Endothelial cell of umbilical vein (primary cell): ENCODE data around the gene BAG1. TPM values are rescaled to one million over a fixed set of nuclear protein-coding genes. Genes with fewer than 3 reads are reported as not detected.

Experiments used
- Bru-seq: library from RNA; stranded (reverse); fragments of 400-500 nt; gene quantifications from one replicate; lab custom pipeline; 2021; lab: Mats Ljungman, UMichigan
- BruChase-seq, 2 experiments: library from RNA; stranded (reverse); fragments of 400-500 nt; gene quantifications; one replicate each; lab custom pipeline; 2021; lab: Mats Ljungman, UMichigan
- BruUV-seq: library from RNA; stranded (reverse); fragments of 400-500 nt; replicated peaks from 2 replicates; lab custom pipeline; 2021; lab: Mats Ljungman, UMichigan
- CTCF ChIA-PET: fragments of 300-600, 350-600 bp; sonication (Branson Sonifier 250); formaldehyde crosslinking; loops from one replicate; lab custom pipeline; 2021; ENCODE audit warnings: antibody characterized with exemption, inconsistent platforms; lab: Charles Lee
- POLR2A ChIA-PET: fragments of 300-600, 350-600 bp; sonication (Branson Sonifier 250); formaldehyde crosslinking; loops from one replicate; lab custom pipeline; 2021; ENCODE audit warnings: antibody characterized with exemption, inconsistent platforms; lab: Charles Lee
- DNase-seq: peaks from one replicate; pipeline ENCODE4 v3.0.0-alpha.2; 2011; ENCODE audit warnings: low read depth, low spot score
- FAIRE-seq: peaks from 2 replicates; lab custom pipeline; 2011; peaks lifted over from hg19 to GRCh38; lab: Jason Lieb, UNC
- H2AFZ ChIP-seq: 2 replicates; pipeline ENCODE4 v1.6.0; 2012; ENCODE audit warnings: low read depth, low read length, control low read depth, inconsistent platforms
- H3K27ac ChIP-seq: 2 replicates; pipeline ENCODE4 v1.5.1; 2011; ENCODE audit warnings: low read depth, mild to moderate bottlenecking, control low read depth, low read length, moderate library complexity; ENCODE audit not compliant: insufficient read depth
- H3K27me3 ChIP-seq, 2 experiments: 2 replicates each; pipeline versions ENCODE4 v1.6.0 to v1.6.1; 2011; ENCODE audit warnings: low read length in 2 of 2, mixed read lengths in 1 of 2; ENCODE audit not compliant: control insufficient read depth in 2 of 2, insufficient read depth in 2 of 2
- H3K36me3 ChIP-seq, 2 experiments: 2 replicates in 1 of 2; 3 replicates in 1 of 2; pipeline ENCODE4 v1.5.1; 2011; ENCODE audit warnings: low read length in 2 of 2, mild to moderate bottlenecking in 1 of 2, moderate library complexity in 1 of 2; ENCODE audit not compliant: control insufficient read depth in 2 of 2, insufficient read depth in 2 of 2; ENCODE audit errors: extremely low read depth in 1 of 2
- H3K4me1 ChIP-seq: 3 replicates; pipeline ENCODE4 v1.5.1; 2011; ENCODE audit warnings: mild to moderate bottlenecking, low read length; ENCODE audit not compliant: control insufficient read depth, insufficient read depth; ENCODE audit errors: extremely low read depth
- H3K4me2 ChIP-seq: 2 replicates; pipeline ENCODE4 v1.6.1; 2011; ENCODE audit warnings: low read length, control low read depth, mixed read lengths; ENCODE audit not compliant: insufficient read depth
- H3K4me3 ChIP-seq, 3 experiments: fragments of 200-600 bp in 1 of 3; sonication (generic), shearing (Covaris generic) in 1 of 3; replicated peaks in 1 of 3; 2 replicates each; pipeline ENCODE4 v1.5.1; 2011 to 2016; ENCODE audit warnings: control low read depth in 3 of 3, low read length in 3 of 3, mild to moderate bottlenecking in 2 of 3, inconsistent platforms in 1 of 3, low read depth in 1 of 3, moderate library complexity in 1 of 3; ENCODE audit not compliant: insufficient read depth in 1 of 3
- H3K79me2 ChIP-seq: 2 replicates; pipeline ENCODE4 v1.6.0; 2012; ENCODE audit warnings: low read length, inconsistent platforms; ENCODE audit not compliant: control insufficient read depth, insufficient read depth
- H3K9ac ChIP-seq: replicated peaks from 2 replicates; pipeline ENCODE3; 2011; ENCODE audit warnings: low read length, control low read depth; ENCODE audit not compliant: insufficient read depth; ENCODE audit errors: extremely low read depth
- H3K9me1 ChIP-seq: replicated peaks from 3 replicates; pipeline ENCODE4 v1.6.0; 2011; ENCODE audit warnings: mild to moderate bottlenecking, low read length; ENCODE audit not compliant: control insufficient read depth, insufficient read depth; ENCODE audit errors: extremely low read depth
- H3K9me3 ChIP-seq: replicated peaks from 2 replicates; pipeline ENCODE4 v1.5.1; 2012; ENCODE audit warnings: low read length, inconsistent platforms; ENCODE audit not compliant: control insufficient read depth, insufficient read depth
- H4K20me1 ChIP-seq: replicated peaks from 2 replicates; pipeline ENCODE3; 2011; ENCODE audit warnings: mild to moderate bottlenecking, low read length; ENCODE audit not compliant: control insufficient read depth, insufficient read depth; ENCODE audit errors: extremely low read depth
- JUN ChIP-seq: IDR thresholded peaks from 2 replicates; pipeline ENCODE4 v1.6.1; 2011; ENCODE audit warnings: borderline replicate concordance, low read depth; ENCODE audit not compliant: insufficient read length, insufficient read depth
- MYC ChIP-seq: IDR thresholded peaks from one replicate; pipeline ENCODE4 v1.6.1; 2011; ENCODE audit warnings: mild to moderate bottlenecking, low read depth, low read length
- POLR2A ChIP-seq: IDR thresholded peaks from 2 replicates; pipeline ENCODE4 v1.6.1; 2012; ENCODE audit warnings: low read depth, mild to moderate bottlenecking, control low read depth, low read length
- POLR2AphosphoS5 ChIP-seq: IDR thresholded peaks from 2 replicates; pipeline ENCODE4 v1.6.1; 2012; ENCODE audit warnings: low read depth, mild to moderate bottlenecking, control low read depth, low read length, moderate library complexity; ENCODE audit not compliant: insufficient read depth
- dilution Hi-C: fragments of 300-500 bp; cut with MboI; formaldehyde crosslinking; loops from one replicate; pipeline ENCODE4 v1.15.0; 2019; ENCODE audit warnings: low sequenced_read_pairs; ENCODE audit not compliant: extremely low pct_ligation_motif_present
- intact Hi-C: fragments of 100-400 bp; cut with micrococcal nuclease; formaldehyde crosslinking; loops from one replicate; pipeline ENCODE4 v1.10.0; 2022
- long read RNA-seq: library from polyadenylated mRNA; stranded (forward); transcript quantifications from one replicate; pipeline ENCODE4 v2.0.0, GENCODE V29; 2021
- polyA minus RNA-seq, 3 experiments: library from RNA; depleted of rRNA, polyadenylated mRNA; stranded (reverse); fragments of >200 nt; gene quantifications; 1 replicate in 1 of 3; 2 replicates in 2 of 3; pipeline ENCODE4 v1.2.3, GENCODE V29; 2011
- polyA plus RNA-seq, 4 experiments: library from polyadenylated mRNA; depleted of rRNA in 3 of 4; stranded (reverse) in 3 of 4; unstranded in 1 of 4; fragments of >200 nt; gene quantifications; 2 replicates each; pipeline versions ENCODE4 v1.2.1 to v1.2.3, GENCODE V29; 2011 to 2012; ENCODE audit warnings: missing spikeins in 1 of 4
- total RNA-seq: library from RNA; stranded (reverse); gene quantifications from 2 replicates; pipeline ENCODE4 v1.2.3, GENCODE V29; 2021
- TF ChIP-seq, protein P1 (sequence below): IDR thresholded peaks from 2 replicates; pipeline ENCODE4 v1.6.1; 2011; ENCODE audit not compliant: insufficient read depth, insufficient read length
- TF ChIP-seq, protein P2 (sequence below), 2 donors: IDR thresholded peaks; 1 replicate in 1 of 2; 2 replicates in 1 of 2; pipeline ENCODE4 v1.5.1; 2011; ENCODE audit warnings: low read length in 2 of 2, mild to moderate bottlenecking in 2 of 2, moderate library complexity in 2 of 2, control low read depth in 1 of 2, inconsistent platforms in 1 of 2, low read depth in 1 of 2; ENCODE audit not compliant: insufficient read depth in 1 of 2; ENCODE audit errors: extremely low read depth in 1 of 2

Gene BAG1
- total RNA-seq (87.4 and 98.7 TPM in 2 replicates), polyA plus RNA-seq (25.2 and 44.6 TPM in 2 replicates), polyA minus RNA-seq (10.3 and 19.1 TPM in 2 replicates), Bru-seq, nascent RNA (percentile 86 among the genes with signal in this experiment), BruChase-seq, experiment 1, labeled RNA remaining after a 6-hour chase (percentile 84 among the genes with signal in this experiment), BruChase-seq, experiment 2, labeled RNA remaining after a 2-hour chase (percentile 71 among the genes with signal in this experiment)
- polyA plus RNA-seq (2011; cell fraction: cytosol; rRNA removed), result 58.0 and 58.6 TPM in 2 replicates
- polyA plus RNA-seq (2011; cell fraction: nucleus; rRNA removed), result 26.0 and 35.6 TPM in 2 replicates
- polyA plus RNA-seq (2012), result 65.9 and 73.2 TPM in 2 replicates
- polyA minus RNA-seq (2011; cell fraction: cytosol; rRNA and poly(A)+ RNA removed), result 84.7 TPM
- polyA minus RNA-seq (2011; cell fraction: nucleus; rRNA and poly(A)+ RNA removed), result 32.4 and 39.3 TPM in 2 replicates
- long read RNA-seq, transcript BAG1-210 (7 exons, 3,786 nt), result major isoform, 224 of 245 reads
- long read RNA-seq, partial matches to known transcripts, result 4 of 245 reads
- long read RNA-seq, other reads (novel, unspliced or antisense), result 14 of 245 reads

DNA sequence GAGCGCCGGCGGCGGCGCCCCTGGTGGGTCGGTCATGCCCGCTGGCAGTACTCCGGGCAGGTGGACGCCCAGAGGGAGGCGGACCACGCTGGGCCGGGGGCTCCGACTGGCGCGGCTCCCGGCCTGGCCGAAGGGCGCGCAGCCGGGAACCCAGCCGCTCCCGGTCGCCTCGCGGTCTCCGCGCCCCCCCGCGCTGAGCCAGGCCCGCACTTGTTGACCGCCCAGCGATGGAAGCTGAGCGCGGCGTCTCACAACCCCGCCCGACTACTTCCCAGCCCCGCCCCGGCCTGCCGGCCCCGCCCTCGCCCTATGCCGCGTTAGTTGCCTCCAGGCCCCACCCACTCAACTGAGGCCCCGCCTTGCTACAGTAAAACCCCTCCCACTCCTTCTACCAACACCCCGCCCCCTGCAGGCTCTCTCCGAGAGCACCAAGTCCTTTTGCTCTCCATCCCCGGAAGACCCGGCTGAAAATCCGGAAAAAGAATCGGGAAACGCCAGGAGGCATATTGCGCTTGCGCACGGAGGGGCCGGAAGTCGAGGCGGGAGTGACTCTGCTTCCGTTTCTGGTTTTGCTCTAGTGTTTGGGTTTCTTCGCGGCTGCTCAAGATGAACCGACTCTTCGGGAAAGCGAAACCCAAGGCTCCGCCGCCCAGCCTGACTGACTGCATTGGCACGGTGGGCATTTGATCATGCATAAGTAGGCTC is at the start of gene BAG1, which contains the start of gene CHMP5:
TSS of gene BAG1 (minus strand) at position 236 of the 705 bp plus-strand sequence.
TSS of gene CHMP5 (plus strand) at position 577 of the 705 bp plus-strand sequence. CDS start at position 607, 30 bp downstream.
- no peaks in the 10 kb centered on the region for H3K9me3 ChIP-seq
- H3K9me1 ChIP-seq, result no peaks in the 10 kb centered on the region
- peak within 1 kb of the TSS; percentile 37 to 96 (median 75) for H3K4me3 ChIP-seq
- H2AFZ ChIP-seq, result peak within 1 kb of the TSS; percentile 7
- intact Hi-C loops, result loop anchor here (1.0 to 5.0 kb wide), 5 partner anchors 26 to 208 kb away; partner anchors contain the start of genes B4GALT1, NFX1 and NOL6
- H3K79me2 ChIP-seq, result peaks cover 35% of the 10 kb centered on the region
- H3K4me1 ChIP-seq, result peaks cover 15% of the 10 kb centered on the region
- TF ChIP-seq, protein P1, sequence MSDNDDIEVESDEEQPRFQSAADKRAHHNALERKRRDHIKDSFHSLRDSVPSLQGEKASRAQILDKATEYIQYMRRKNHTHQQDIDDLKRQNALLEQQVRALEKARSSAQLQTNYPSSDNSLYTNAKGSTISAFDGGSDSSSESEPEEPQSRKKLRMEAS, result no peak
- peak; percentile 31 for TF ChIP-seq JUN
- peak; percentile 69 for TF ChIP-seq POLR2AphosphoS5
- TF ChIP-seq, protein P2, sequence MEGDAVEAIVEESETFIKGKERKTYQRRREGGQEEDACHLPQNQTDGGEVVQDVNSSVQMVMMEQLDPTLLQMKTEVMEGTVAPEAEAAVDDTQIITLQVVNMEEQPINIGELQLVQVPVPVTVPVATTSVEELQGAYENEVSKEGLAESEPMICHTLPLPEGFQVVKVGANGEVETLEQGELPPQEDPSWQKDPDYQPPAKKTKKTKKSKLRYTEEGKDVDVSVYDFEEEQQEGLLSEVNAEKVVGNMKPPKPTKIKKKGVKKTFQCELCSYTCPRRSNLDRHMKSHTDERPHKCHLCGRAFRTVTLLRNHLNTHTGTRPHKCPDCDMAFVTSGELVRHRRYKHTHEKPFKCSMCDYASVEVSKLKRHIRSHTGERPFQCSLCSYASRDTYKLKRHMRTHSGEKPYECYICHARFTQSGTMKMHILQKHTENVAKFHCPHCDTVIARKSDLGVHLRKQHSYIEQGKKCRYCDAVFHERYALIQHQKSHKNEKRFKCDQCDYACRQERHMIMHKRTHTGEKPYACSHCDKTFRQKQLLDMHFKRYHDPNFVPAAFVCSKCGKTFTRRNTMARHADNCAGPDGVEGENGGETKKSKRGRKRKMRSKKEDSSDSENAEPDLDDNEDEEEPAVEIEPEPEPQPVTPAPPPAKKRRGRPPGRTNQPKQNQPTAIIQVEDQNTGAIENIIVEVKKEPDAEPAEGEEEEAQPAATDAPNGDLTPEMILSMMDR (IDR thresholded peaks at IDR 0.05; ENCODE audit: extremely low read depth in 1 of 2, insufficient read depth in 1 of 2, low read depth in 1 of 2, low read length in 2 of 2), result peak; percentile 9 to 37
- TF ChIP-seq POLR2A, result peak; percentile 85
- TF ChIP-seq MYC, result no peak
- no peaks in the 10 kb centered on the region for H4K20me1 ChIP-seq
- DNase-seq, result peak; percentile 100
- H3K4me2 ChIP-seq, result peak within 1 kb of the TSS; percentile 85
- H3K9ac ChIP-seq, result peak within 1 kb of the TSS; percentile 74
- dilution Hi-C loops, result no loop called here
- no TSS peak for BruUV-seq
- no peaks in the 10 kb centered on the region for H3K27me3 ChIP-seq
- FAIRE-seq, result peak; percentile 96
- peaks cover 13 to 19% of the 10 kb centered on the region in 2 experiments for H3K36me3 ChIP-seq
- ChIA-PET CTCF (interaction anchor here (0.6 to 2.5 kb wide), 7 partner anchors 11 to 204 kb away, joined by 3 to 7 read pairs (median 4); partner anchors contain the start of gene SMU1), POLR2A (interaction anchor here (0.6 to 1.0 kb wide), 3 partner anchors 25 to 240 kb away, joined by 3 to 4 read pairs (median 4); partner anchors contain the start of gene NFX1)
- H3K27ac ChIP-seq, result peak within 1 kb of the TSS; percentile 34
